Stimulated activated CD4-positive, alpha-beta T cell treated with anti-CD3 and anti-CD28 coated beads, Interleukin-15, amount 100 ng/mL, for 1 hour (primary cell): ENCODE measurements around the gene UBE4A.

Experiments
- DNase-seq, 2 donors: peaks; one replicate each; pipeline ENCODE4 v3.0.0-alpha.2; 2020; ENCODE audit warnings: low read depth in 1 of 2, low spot score in 1 of 2

UBE4A gene, protein sequence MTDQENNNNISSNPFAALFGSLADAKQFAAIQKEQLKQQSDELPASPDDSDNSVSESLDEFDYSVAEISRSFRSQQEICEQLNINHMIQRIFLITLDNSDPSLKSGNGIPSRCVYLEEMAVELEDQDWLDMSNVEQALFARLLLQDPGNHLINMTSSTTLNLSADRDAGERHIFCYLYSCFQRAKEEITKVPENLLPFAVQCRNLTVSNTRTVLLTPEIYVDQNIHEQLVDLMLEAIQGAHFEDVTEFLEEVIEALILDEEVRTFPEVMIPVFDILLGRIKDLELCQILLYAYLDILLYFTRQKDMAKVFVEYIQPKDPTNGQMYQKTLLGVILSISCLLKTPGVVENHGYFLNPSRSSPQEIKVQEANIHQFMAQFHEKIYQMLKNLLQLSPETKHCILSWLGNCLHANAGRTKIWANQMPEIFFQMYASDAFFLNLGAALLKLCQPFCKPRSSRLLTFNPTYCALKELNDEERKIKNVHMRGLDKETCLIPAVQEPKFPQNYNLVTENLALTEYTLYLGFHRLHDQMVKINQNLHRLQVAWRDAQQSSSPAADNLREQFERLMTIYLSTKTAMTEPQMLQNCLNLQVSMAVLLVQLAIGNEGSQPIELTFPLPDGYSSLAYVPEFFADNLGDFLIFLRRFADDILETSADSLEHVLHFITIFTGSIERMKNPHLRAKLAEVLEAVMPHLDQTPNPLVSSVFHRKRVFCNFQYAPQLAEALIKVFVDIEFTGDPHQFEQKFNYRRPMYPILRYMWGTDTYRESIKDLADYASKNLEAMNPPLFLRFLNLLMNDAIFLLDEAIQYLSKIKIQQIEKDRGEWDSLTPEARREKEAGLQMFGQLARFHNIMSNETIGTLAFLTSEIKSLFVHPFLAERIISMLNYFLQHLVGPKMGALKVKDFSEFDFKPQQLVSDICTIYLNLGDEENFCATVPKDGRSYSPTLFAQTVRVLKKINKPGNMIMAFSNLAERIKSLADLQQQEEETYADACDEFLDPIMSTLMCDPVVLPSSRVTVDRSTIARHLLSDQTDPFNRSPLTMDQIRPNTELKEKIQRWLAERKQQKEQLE

DNA sequence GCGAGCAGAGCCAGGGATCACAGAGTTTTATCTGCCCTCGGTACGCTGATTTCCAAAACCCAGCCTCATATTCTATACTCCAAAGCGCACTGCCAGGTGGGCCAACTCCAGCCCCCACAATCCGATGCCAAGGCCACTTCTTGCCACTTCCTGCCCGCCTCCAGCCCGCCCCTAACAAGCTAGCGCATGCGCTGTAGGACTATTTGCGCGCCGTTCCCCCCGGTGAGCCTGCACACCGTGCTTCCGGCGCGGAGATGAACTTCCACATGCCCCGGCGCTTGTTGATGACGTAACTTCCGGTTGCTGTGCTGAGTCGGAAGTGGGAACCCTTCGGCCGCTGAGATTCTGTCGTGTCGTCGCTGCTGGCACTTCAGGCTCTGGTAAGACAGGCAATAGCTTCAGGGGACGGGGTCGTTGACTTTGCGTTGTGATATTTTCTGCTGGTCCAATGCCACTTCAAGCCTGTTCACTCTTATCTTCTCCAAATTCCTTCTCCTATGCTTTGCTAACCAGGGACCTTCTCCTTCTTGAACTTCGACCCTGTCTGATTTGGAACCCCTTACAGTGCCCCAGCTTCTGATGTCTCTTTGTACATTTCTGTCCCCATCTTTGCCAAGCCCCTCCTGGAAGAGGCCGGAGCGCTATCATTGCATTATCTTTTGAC is at the start of gene UBE4A:
UBE4A (plus strand) TSS at position 306 of the 664 bp plus-strand sequence. CDS start 5,481 bp downstream, outside the sequence.
- DNase-seq: peak; percentile 94 to 97

DNA sequence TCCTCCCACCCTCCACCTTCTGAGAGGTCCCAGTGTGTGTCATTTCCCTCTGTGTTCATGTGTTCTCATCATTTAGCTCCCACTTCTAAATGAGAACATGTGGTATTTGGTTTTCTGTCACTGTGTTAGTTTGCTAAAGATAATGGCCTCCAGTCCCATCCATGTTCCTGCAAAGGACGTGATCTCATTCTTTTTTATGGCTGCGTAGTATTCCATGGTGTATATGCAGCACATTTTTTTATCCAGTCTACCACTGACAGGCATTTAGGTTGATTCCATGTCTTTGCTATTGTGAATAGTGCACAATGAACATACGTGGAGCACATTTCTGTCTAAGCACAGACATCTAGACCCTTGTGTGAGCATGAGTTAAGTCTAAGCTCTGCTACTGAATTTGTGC is 49.1 kb upstream of the UBE4A start:
- DNase-seq: no peak

GRCh38 chr11:118310781-118311485 is 48.5 kb upstream of the UBE4A start:
- no peak for DNase-seq

DNA sequence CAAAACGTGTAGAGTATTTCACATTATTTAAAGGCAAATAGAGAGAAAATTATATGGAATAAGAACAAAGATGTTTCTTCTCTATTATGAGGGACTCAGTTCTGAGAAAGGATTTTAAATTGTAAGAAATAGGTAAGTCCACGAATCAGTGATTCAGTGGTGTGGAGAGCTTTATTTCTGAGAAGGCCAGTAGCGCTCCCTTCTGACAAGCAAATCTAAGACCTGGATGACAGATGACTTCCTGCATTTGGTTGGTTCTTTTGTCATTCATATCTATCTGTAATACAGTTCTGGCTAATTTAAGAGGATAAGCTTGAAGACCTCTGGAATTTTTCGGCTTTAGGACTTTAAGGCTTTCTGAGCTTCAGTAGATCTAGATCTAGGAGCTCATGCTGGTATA is 47.9 kb upstream of the UBE4A start:
- DNase-seq: no peak

- no peak for DNase-seq
Measured at GRCh38 chr11:118312328-118312727, 47.1 kb upstream of the UBE4A start.

- DNase-seq: no peak
Measured at GRCh38 chr11:118313242-118313641, 46.2 kb upstream of the UBE4A start.

- no peak for DNase-seq
Measured at GRCh38 chr11:118314988-118315411, 44.4 kb upstream of the UBE4A start.

DNA sequence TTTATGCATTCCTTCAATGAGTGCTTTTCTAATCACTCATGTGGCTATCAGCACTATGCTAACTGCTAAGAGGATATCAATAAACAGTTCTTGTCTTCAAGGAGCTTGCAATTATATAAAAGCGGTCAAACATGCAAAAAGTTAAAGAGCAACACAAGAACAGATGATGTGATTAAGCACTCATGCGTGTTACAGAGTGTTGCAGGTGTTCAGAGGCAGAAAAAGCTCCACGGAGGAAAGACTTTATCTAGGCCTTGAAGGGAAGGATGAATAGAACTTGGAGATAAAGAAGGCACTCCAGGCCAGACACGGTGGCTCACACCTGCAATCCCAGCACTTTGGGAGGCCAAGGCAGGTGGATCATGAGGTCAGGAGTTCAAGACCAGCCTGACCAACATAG is 41.3 kb upstream of the UBE4A start:
- DNase-seq: no peak

DNA sequence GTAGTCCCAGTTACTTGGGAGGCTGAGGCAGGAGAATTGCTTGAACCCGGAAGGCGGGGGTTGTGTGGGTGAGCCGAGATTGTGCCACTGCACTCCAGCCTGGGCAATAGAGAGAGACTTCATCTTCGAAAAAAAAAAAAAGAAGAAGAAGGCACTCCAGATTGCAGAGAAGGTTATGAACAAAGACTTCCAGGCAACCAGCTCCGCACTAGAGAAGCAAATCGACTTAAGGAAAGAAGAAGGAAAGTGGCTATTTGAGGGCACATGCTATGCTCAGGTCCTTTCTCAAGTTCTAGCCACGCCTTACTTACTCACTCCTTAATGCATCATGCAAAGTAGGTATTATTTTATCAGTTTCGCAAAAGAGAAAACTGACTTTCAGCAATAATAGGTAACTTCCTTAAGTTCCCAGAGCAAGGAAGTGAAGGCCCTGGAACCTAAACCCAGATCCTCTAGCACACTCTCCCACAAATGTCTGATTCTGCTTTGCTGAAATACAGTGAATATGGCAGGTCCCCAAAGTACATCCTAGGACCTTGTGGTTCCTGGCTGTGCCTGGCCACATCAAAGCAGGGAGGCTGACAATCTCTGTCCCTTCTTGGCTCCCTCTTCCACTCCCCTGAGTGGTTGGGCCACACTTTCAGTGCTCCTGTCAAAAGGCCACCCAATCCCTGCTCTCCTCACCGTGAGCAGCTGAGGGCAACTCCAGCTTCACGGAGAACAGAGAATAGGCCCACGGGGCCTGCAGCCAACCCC is 40.6 kb upstream of the UBE4A start:
- DNase-seq: no peak

DNA sequence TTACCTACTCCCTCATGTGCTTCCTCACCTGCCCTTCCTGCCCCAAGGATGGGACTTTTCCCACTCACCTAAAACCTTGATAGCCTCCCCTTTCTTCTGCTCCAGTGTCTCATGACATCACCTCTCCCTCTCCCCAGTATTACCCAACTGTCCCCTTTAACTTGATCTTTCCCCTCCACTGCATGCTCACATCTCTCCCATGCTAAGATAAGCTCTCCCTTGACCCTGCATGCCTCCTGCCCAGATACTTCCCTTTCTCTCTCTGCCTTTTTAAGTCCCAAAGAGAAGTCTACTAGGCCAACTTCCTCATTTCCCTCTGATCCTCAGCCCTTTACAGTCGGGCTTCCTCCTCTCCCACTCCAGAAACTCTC is 40.1 kb upstream of the UBE4A start:
- no peak for DNase-seq

GRCh38 chr11:118320515-118320914 is 38.9 kb upstream of the UBE4A start:
- no peak for DNase-seq

DNA sequence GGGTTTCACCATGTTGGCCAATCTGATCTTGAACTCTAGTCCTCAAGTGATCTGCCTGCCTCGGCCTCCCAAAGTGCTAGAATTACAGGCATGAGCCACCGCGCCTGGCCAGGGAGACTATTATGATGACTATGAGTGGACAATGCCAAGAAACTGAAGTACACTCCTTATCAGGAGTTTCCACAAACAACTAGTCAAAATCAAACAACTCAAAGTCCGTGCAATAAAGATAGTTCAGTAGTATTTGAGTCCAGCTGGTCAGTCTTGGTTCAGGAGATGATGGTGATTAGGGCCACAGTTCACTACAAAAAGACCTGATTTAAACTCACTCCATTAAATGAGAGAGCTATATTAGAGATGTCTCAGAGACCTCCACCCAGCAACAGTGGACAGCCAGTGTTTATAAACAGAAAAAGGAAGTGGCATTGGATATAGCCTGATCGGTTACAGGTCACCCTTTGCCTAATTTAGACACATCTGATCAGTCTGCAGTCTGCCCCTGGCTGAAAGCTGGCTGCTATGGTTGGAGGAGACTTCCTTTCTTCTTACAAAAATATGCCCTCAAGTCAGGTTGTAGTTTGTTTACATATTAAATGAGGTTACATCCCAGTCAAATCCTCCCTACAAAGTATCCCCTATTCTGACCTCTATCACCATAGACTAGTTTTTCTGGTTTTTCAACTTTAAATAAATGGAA is 37.9 kb upstream of the UBE4A start:
- DNase-seq: no peak

DNA sequence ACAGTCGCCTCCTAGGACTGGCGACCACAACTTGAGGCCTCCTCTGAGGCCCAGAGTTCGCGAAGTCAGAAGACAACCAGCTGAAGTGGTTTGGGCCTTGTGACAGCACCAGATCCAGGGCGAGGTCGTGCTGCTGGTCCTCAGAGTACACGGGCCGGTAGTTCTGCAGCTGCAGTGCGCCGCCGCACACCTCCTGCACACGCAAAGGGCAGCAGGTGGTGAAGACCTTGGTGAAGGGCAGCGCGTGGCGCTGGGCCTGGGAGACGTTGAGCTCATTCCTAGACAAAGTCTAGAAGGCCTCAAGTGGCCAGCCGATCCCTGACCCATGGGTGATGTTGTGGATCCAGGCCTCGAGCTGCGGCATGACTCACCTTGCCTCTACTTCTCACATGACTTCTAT is 36.7 kb upstream of the UBE4A start:
- no peak for DNase-seq

- DNase-seq: no peak
Measured at GRCh38 chr11:118325283-118325682, 34.1 kb upstream of the UBE4A start.

DNA sequence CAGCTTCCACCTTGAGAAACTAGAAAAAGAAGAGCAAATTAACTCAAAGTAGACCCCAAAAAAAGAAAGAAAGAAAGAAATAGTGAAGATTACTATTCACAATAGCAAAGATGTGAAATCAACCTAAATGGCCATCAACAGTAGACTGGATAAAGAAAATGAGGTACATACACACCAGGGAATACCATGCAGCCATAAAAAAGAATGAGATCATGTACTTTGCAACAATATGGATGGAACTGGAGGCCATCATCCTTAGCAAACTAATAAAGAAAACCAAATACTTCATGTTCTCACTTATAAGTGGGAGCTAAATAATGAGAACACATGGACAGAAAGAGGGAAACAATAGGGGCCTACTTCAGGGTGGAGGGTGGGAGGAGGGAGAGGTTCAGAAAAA is 30.7 kb upstream of the UBE4A start:
- no peak for DNase-seq

DNA sequence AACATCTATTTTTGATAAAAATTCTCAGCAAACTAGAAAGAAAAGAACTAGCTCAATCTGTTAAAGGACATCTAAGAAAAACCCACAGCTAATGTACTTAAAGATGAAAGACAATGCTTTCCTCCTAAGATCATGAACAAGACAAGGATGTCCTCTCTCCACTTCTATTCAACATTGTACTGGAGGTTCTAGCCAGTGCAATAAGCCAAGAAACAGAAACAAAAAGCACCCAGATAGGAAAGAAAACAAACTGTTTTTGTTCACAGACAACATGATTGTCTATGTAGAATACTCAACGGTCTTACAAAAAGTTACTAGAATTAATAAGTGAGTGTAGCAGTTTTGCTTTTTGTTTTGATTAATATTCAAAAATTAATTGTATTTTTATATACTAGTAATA is 24.7 kb upstream of the UBE4A start:
- no peak for DNase-seq

GRCh38 chr11:118338637-118339061 is 20.8 kb upstream of the UBE4A start:
- peak; percentile 55 to 76 for DNase-seq

GRCh38 chr11:118339281-118339961 is 20.0 kb upstream of the UBE4A start:
- no peak for DNase-seq

DNA sequence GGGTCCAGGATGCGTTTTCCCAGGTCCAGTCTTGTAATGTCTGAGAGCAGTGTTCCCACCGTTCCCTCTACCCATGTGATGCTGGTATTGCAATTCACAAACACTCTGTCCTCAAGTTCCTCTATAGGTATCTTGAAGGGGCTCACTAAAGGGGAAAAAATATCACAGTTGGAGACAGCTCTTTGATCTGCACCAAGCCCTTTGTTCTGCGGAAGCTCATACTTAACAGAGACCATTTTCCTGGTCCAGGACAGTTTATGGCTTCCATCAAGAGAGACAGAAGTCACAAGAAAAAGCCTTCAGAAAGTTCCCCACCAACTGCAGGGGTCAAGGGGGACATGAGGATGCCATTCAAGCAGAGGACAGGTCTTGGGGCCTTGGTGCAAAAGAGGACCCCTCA is 19.0 kb upstream of the UBE4A start:
- no peak for DNase-seq
